ENCODE results near the gene RBMS3. TPM values are rescaled to one million over a fixed set of nuclear protein-coding genes. Genes with fewer than 3 reads are reported as not detected.

The RBMS3 gene
- total and polyA plus RNA-seq, 2 of the 8 experiments (the other 6 are each of a cell fraction or from before 2014, with no cell fraction given): 3.7 to 6.9 TPM

- Histone ChIP-seq H3K9ac (replicated peaks in 1 of 4; ENCODE audit: extremely low read depth in 1 of 4, low read depth in 3 of 4, low read length in 3 of 4) (no peak overlapping the region), H2AK5ac (ENCODE audit: low read depth, low read length) (no peak overlapping the region), H3K14ac (ENCODE audit: insufficient read length) (no peak overlapping the region), H3K23ac (ENCODE audit: insufficient read length) (no peak overlapping the region), H2BK5ac (ENCODE audit: low read depth, low read length) (no peak overlapping the region), H3K27ac (ENCODE audit: low read depth, low read length) (no peak overlapping the region), H2BK120ac (replicated peaks; ENCODE audit: low read depth, low read length) (no peak overlapping the region), H2BK12ac (ENCODE audit: low read depth, low read length) (no peak overlapping the region), H2BK15ac (ENCODE audit: low read length) (no peak overlapping the region), H2BK20ac (ENCODE audit: low read length) (no peak overlapping the region), H3K4me1 (replicated peaks in 1 of 4; ENCODE audit: control insufficient read depth in 3 of 4, insufficient read depth in 4 of 4, low read length in 3 of 4) (peaks cover 0 to 13% (median 2%) of the 10 kb centered on the region in 4 experiments; a peak in 3 of 7 replicates), H3K36me3 (ENCODE audit: control insufficient read depth in 2 of 4, insufficient read depth in 4 of 4, low read length in 3 of 4) (peaks cover 0 to 9% (median 2%) of the 10 kb centered on the region in 4 experiments; a peak in 2 of 8 replicates), H3K23me2 (ENCODE audit: low read depth, low read length) (no peaks in the 10 kb centered on the region), H4K20me1 (replicated peaks in 1 of 2; ENCODE audit: control insufficient read depth in 1 of 2, insufficient read depth in 2 of 2, low read length in 2 of 2) (no peaks in the 10 kb centered on the region), H3K4me2 (ENCODE audit: insufficient read depth in 1 of 2, low read depth in 2 of 2, low read length in 2 of 2) (peak overlapping the region; percentile 38 to 50; a peak in 2 of 4 replicates), H2AFZ (ENCODE audit: low read length) (no peak overlapping the region), H4K91ac (replicated peaks; ENCODE audit: insufficient read length, low read length) (no peak overlapping the region), H3K9me3 (ENCODE audit: insufficient read depth in 2 of 2, low read depth in 1 of 2, low read length in 1 of 2) (peaks cover 6 to 9% of the 10 kb centered on the region in 2 experiments; a peak in 3 of 4 replicates), H3K79me1 (ENCODE audit: low read depth, low read length) (no peaks in the 10 kb centered on the region), H3K4me3 (ENCODE audit: extremely low read depth in 1 of 4, insufficient read depth in 2 of 4, low read depth in 3 of 4, low read length in 4 of 4) (peak overlapping the region in 1 of 4 experiments; percentile 27; a peak in 1 of 8 replicates), H3K27me3 (replicated peaks in 1 of 4; ENCODE audit: control insufficient read depth in 3 of 4, extremely low read depth in 1 of 4, insufficient read depth in 3 of 4, low read length in 3 of 4) (no peaks in the 10 kb centered on the region), H4K8ac (ENCODE audit: extremely low read depth, insufficient read depth, low read length) (no peak overlapping the region), H3K18ac (ENCODE audit: extremely low read depth, low read length) (no peak overlapping the region), H4K5ac (ENCODE audit: insufficient read length, low read depth, low read length) (peak overlapping the region; percentile 78), H3K79me2 (ENCODE audit: control insufficient read depth in 1 of 2, insufficient read depth in 2 of 2, low read length in 2 of 2) (no peaks in the 10 kb centered on the region), H3K4ac (replicated peaks; ENCODE audit: insufficient read length, low read depth, low read length) (no peak overlapping the region), H3K56ac (replicated peaks; ENCODE audit: insufficient read length, low read depth, low read length) (no peak overlapping the region)
- CTCF ChIA-PET (ENCODE audit: partially characterized antibody): interaction anchor here (0.8 kb wide), 1 partner anchor 122 kb away, joined by 3 read pairs; no protein-coding TSS in a partner anchor
- POLR2A ChIA-PET (ENCODE audit: partially characterized antibody): interaction anchor here (0.6 kb wide), 1 partner anchor 492 kb away, joined by 3 read pairs; no protein-coding TSS in a partner anchor
- peak; percentile 62 for FAIRE-seq
- DNase-seq (ENCODE audit: low read depth in 1 of 2, low spot score in 2 of 2): peak in 1 of 2 experiments; percentile 34
- WGBS, 2 experiments (ENCODE audit: extremely low coverage in 1 of 2, insufficient coverage in 1 of 2, insufficient read length in 1 of 2, insufficient replicate concordance in 2 of 2, low coverage in 1 of 2, low lambda C conversion rate in 2 of 2, missing lambda C conversion rate in 1 of 2): 10% methylated on average over 3 of the region's 3 CpGs; no CpG with 5 or more reads in 1 of the 2 experiments
Measured at GRCh38 chr3:29972320-29972993, 691.6 kb downstream of the RBMS3 start.
